T-helper 22 cell (primary cell): ENCODE measurements around the gene LYAR.
"Not testable (repeated sequence)": the region's sequence is repeated elsewhere in the genome, so short reads cannot be mapped to it uniquely, and the experiment has no call there.

Experiments
- DNase-seq: peaks from one replicate; pipeline ENCODE4 v3.0.0-alpha.2; 2020; ENCODE audit warnings: low read depth

LYAR gene

GRCh38 chr4:4260185-4260751, 29.7 kb downstream of the LYAR start:
- no peak for DNase-seq

GRCh38 chr4:4259484-4260100, 30.4 kb downstream of the LYAR start:
- DNase-seq: no peak

DNA sequence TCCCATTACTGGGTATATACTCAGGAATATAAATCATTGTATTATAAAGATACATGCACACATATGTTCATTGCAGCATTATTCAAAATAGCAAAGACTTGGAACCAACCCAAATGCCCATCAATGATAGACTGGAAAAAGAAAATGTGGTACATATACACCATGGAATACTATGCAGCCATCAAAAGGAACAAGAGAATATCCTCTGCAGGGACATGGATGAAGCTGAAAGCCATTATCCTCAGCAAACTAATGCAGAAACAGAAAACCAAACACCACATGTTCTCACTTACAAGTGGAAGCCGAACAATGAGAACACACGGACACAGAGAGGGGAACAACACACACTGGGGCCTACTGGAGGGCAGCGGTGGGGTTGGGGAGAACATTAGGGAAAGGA, 32.2 kb downstream of the LYAR start:
- not testable (repeated sequence) for DNase-seq

DNA sequence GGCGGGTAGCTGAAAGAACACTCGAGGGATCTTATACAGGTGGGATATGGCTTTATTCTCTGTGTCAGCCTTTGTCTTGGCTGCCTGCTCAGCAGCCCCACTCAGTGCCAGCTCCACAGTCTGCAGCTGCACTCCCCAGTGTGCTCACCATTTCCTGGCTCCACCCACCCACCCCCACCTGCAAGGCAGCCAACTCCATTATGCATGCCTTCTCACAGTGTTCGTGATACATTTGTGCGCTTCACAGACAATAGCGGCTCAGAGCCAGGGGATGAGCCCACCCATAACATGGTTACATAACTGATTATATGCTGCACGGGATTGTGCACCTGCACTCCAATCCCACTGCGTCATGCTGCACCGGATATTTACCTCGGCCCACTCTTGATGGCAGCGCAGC, 33.2 kb downstream of the LYAR start:
- DNase-seq: no peak

DNA sequence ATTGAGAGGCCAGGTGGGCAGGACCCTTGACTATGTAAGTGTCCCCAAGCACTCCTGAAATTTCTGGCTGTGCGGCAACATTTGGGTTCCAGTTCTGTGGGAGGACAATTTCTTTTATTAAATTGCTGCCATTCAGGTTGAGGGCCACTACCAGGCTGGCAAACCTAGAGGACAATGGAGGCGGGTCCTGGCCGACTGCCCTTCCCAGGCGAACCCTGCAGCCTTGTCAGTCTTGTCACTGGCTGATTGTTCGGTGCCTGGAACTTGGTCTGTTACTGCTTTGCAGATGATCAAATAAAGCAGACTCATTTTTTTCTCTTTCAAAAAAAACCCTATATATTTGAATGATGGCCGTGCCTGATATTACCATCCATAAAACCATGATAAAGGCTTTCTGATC, 35.3 kb downstream of the LYAR start:
- no peak for DNase-seq

- DNase-seq: no peak
Observed at GRCh38 chr4:4254199-4254598, 35.8 kb downstream of the LYAR start.

- DNase-seq: no peak
Observed at GRCh38 chr4:4249866-4250265, 40.1 kb downstream of the LYAR start.

DNA sequence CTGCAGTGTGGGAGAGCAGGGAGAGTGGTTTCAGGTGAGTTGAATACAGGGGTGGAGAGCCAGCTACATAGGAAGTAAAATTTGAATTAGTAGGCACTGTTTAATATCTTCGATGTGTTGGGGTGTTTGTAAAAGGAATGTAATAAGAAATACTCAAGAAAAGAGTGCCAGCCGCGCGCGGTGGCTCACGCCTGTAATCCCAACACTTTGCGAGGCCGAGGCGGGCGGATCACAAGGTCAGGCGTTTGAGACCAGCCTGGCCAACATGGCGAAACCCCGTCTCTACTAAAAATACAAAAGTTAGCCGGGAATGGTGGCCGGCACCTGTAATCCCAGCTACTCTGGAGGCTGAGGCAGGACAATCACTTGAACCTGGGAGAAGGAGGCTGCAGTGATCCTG, 40.6 kb downstream of the LYAR start:
- DNase-seq: not testable (repeated sequence)

GRCh38 chr4:4248885-4249203, 41.1 kb downstream of the LYAR start:
- no peak for DNase-seq

DNA sequence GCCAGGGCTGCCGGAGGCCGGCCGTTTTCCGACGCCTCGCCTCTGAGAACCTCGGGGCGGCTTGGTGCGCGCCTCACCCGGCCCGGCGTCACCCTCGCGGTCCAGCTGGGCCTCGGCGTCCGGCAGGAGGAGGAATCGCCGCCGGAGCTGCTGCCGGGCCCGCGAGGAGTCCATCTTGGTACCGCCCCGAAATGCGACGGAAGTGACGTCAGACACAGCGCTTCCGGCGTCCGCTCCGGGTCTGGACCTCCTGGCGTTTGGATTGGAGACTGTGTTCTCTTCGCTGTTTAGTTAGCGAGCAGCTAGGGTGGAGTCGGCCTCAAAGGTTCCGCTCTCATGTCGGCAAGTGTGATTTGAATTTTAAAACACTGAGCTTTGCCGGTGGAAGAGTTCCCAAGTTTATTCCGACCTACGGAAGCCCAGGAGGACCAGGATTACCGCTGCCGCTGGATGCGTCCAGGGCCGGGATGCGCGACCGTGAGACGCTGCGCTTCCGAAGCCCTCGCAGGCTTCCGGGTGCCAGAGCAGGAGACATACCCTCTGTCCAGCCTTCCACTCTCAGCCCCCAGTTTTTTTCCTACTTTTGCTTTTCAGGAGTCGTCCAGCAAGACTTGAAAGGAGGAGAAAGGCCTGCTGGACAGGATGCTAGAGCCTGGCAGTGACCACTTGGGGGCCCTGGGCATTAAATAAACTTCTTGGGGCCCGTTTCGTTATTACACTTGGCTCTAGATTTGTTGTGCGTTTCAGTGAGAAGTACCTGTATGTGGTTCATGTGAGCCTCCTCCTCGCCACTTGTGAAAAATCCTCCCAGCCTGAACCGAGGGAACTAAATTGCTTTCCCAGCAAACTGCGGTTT, 41.7 kb downstream of the LYAR start, which contains the start of gene TMEM128:
Gene TMEM128, minus strand, starts transcription at position 195 of the 856 bp plus-strand sequence. Its CDS starts 21 bp downstream, at position 174.
- peak; percentile 83 for DNase-seq

GRCh38 chr4:4247696-4248028, 42.3 kb downstream of the LYAR start:
- no peak for DNase-seq

DNA sequence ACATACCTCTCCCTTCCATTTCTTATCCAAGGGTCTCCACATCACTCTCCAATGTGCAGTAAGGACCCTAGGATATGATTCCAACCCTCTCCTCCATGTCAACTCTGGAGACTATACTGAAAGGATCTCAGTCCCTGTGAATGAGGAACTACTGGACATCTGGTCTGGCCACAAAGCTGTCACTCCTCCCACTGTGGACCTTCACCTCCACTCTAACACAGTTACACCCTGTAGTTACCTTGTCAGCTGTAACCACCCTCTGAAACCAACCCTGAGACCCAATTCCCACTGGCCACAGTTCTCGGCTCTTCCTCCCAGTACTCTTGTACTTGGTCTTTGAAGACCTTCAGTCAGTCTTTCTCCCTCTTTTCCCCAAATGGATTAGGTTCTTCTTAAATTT, 44.8 kb downstream of the LYAR start:
- no peak for DNase-seq

DNA sequence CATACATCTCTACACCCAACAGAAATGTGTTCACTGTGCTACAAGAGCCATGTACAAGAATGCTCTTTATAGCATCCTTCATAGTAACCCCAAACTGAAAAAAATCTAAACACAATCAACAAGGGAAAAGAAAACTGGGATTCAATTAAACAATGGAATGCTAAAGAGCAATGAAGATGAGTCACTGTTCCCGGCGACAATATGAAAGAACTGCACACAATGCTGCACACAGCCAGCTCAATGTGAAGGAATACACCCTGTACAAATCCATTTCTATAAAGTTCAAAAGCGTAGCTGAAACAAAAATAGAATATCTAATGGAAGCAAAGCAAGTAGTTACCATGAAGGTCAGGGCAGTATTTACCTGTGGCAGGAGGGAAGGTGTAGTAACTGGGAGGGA, 50.4 kb downstream of the LYAR start:
- DNase-seq: not testable (repeated sequence)

GRCh38 chr4:4233610-4234009, 56.3 kb downstream of the LYAR start:
- DNase-seq: no peak

DNA sequence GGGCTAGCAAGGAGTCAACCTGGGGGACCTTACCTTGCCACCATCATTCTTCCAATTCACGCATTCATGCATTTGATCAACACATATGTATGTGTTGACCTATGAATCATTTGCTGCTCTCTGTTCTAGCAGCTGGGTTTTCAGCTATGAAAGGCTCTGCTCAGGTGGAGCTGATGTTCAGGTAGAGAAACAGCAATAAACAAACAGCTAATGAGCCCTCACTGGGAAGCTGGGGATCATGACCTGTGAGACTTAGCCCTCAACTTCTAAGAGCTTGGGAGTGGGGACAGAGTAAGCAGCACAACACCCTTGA, 61.6 kb downstream of the LYAR start:
- DNase-seq: no peak

DNA sequence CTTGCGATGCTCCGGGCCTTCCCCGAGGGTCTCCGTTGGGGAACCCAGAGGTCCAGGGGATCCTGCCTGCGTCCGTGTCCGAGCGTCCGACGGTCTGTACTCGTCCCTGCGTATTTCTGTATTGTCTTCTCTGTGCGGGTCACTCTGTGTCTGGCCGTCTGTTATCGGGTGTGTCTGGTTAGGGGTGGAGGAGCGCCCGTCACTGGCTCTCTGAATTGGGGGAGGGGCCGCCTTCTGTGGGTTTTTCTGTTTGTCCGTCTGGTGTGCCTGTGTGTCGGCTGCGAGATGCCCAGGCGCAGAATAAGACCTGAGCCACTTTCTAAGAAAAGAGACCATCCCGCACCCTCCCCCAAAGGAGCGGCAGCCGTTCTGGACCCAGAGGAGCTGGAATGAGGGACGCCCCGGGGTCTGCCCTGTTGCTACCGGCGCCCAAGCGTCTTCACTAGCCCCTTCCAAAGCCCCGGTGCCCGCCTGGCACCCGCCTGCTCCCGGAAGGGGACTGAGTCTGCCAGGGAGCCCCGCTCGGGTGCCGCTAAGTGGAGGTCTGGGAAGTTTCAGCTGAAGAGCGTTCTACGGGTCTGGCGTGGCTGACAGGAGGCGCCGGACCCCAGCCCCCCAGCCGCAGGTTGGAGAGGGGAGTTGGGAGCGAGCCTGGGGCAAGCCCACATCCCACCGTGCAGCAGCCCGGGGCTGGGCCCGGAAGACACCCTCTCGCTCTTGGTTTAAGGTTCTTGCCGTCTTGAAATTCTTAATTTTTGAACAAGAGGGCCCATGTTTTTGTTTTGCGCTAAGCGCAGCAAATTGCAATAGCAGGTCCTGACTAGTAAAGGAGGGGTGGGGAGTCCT, 62.2 kb downstream of the LYAR start:
- DNase-seq: no peak

GRCh38 chr4:4226606-4227438, 63.1 kb downstream of the LYAR start, which contains the start of gene OTOP1:
Gene OTOP1 (minus strand): TSS chr4:4226929. CDS start chr4:4226864, 65 bp downstream.
- no peak for DNase-seq

- DNase-seq: no peak
Observed at GRCh38 chr4:4225915-4226605, 63.9 kb downstream of the LYAR start.
